Measurements from ENCODE around the gene SORCS2. TPM values are rescaled to one million over a fixed set of nuclear protein-coding genes. Genes with fewer than 3 reads are reported as not detected.

SORCS2 gene
- total and polyA plus RNA-seq, 2 of the 8 experiments (the other 6 are each of a cell fraction or from before 2014, with no cell fraction given), result 0.36 to 1.8 TPM

GRCh38 chr4:7648544-7649395 lies 456.4 kb downstream of the SORCS2 start:
- no peak overlapping the region for H3K18ac ChIP-seq (ENCODE audit: extremely low read depth, low read length)
- H2BK15ac ChIP-seq (ENCODE audit: low read length), result 0 out of 2 replicates have a peak overlapping the region, but pooled peaks have one; percentile 61
- no peak overlapping the region for H3K4ac ChIP-seq (replicated peaks; ENCODE audit: insufficient read length, low read depth, low read length)
- no peak overlapping the region for H3K27ac ChIP-seq (ENCODE audit: low read depth, low read length)
- H2BK5ac ChIP-seq (ENCODE audit: low read depth, low read length), result peak overlapping the region; percentile 39; the same call in 1 of the 2 replicates
- H3K79me1 ChIP-seq (ENCODE audit: low read depth, low read length), result no peaks in the 10 kb centered on the region
- peaks cover 6% of the 10 kb centered on the region in 2 experiments for H3K9me3 ChIP-seq (ENCODE audit: insufficient read depth in 2 of 2, low read depth in 1 of 2, low read length in 1 of 2)
- ChIA-PET POLR2A (ENCODE audit: partially characterized antibody) (no interaction called here), CTCF (ENCODE audit: partially characterized antibody) (interaction anchor here (1.1 to 2.2 kb wide), 3 partner anchors 14 to 432 kb away, joined by 3 to 9 read pairs (median 3); no protein-coding TSS in a partner anchor)
- no peak overlapping the region for H3K23ac ChIP-seq (ENCODE audit: insufficient read length)
- DNase-seq (ENCODE audit: low read depth in 1 of 2, low spot score in 2 of 2), result no peak
- FAIRE-seq, result no peak
- no peaks in the 10 kb centered on the region for H3K27me3 ChIP-seq (replicated peaks in 1 of 4; ENCODE audit: control insufficient read depth in 3 of 4, extremely low read depth in 1 of 4, insufficient read depth in 3 of 4, low read length in 3 of 4)
- no peak overlapping the region for H2BK120ac ChIP-seq (replicated peaks; ENCODE audit: low read depth, low read length)
- no peaks in the 10 kb centered on the region for H3K79me2 ChIP-seq (ENCODE audit: control insufficient read depth in 1 of 2, insufficient read depth in 2 of 2, low read length in 2 of 2)
- no peak overlapping the region for H3K9ac ChIP-seq (replicated peaks in 1 of 4; ENCODE audit: extremely low read depth in 1 of 4, low read depth in 3 of 4, low read length in 3 of 4)
- no peak overlapping the region for H3K14ac ChIP-seq (ENCODE audit: insufficient read length)
- TF ChIP-seq CBX5 (IDR thresholded peaks at IDR 0.05; ENCODE audit: low read depth, low read length) (no peak), TCF12 (IDR thresholded peaks at IDR 0.05; ENCODE audit: low read depth, low read length) (no peak)
- no peak overlapping the region for H3K4me2 ChIP-seq (ENCODE audit: insufficient read depth in 1 of 2, low read depth in 2 of 2, low read length in 2 of 2)
- H4K20me1 ChIP-seq (replicated peaks in 1 of 2; ENCODE audit: control insufficient read depth in 1 of 2, insufficient read depth in 2 of 2, low read length in 2 of 2), result no peaks in the 10 kb centered on the region
- H3K23me2 ChIP-seq (ENCODE audit: low read depth, low read length), result no peaks in the 10 kb centered on the region
- no peak overlapping the region for H3K4me3 ChIP-seq (ENCODE audit: extremely low read depth in 1 of 4, insufficient read depth in 2 of 4, low read depth in 3 of 4, low read length in 4 of 4)
- H2AK5ac ChIP-seq (ENCODE audit: low read depth, low read length), result no peak overlapping the region
- no peak overlapping the region for H2AFZ ChIP-seq (ENCODE audit: low read length)
- no peak overlapping the region for H4K91ac ChIP-seq (replicated peaks; ENCODE audit: insufficient read length, low read length)
- H2BK20ac ChIP-seq (ENCODE audit: low read length), result no peak overlapping the region
- no peak overlapping the region for H2BK12ac ChIP-seq (ENCODE audit: low read depth, low read length)
- H3K56ac ChIP-seq (replicated peaks; ENCODE audit: insufficient read length, low read depth, low read length), result no peak overlapping the region
- H3K4me1 ChIP-seq (replicated peaks in 1 of 4; ENCODE audit: control insufficient read depth in 3 of 4, insufficient read depth in 4 of 4, low read length in 3 of 4), result peaks cover 0 to 14% (median 10%) of the 10 kb centered on the region in 4 experiments; a peak in 6 of 7 replicates
- H4K5ac ChIP-seq (ENCODE audit: insufficient read length, low read depth, low read length), result no peak overlapping the region
- H3K36me3 ChIP-seq (ENCODE audit: control insufficient read depth in 2 of 4, insufficient read depth in 4 of 4, low read length in 3 of 4), result no peaks in the 10 kb centered on the region
- no peak overlapping the region; the same call in 1 of the 2 replicates for H4K8ac ChIP-seq (ENCODE audit: extremely low read depth, insufficient read depth, low read length)
- WGBS, 2 experiments (ENCODE audit: extremely low coverage in 1 of 2, insufficient coverage in 1 of 2, insufficient read length in 1 of 2, insufficient replicate concordance in 2 of 2, low coverage in 1 of 2, low lambda C conversion rate in 2 of 2, missing lambda C conversion rate in 1 of 2), result 82% methylated on average over 17 of the region's 23 CpGs; no CpG with 5 or more reads in 1 of the 2 experiments
